KMS-11 (cell line): Measurements from ENCODE around the gene C16orf96.

Experiments used
- H2AFZ ChIP-seq: fragments of 200-600 bp; sonication (generic); 2 replicates; pipeline ENCODE4 v1.6.1; 2016; ENCODE audit warnings: antibody characterized with exemption, mixed run types, low read depth
- H3K27ac ChIP-seq: fragments of 200-600 bp; sonication (generic); 2 replicates; pipeline ENCODE4 v1.6.1; 2016; ENCODE audit warnings: mild to moderate bottlenecking, mixed run types
- H3K27me3 ChIP-seq: fragments of 200-600 bp; sonication (generic); 2 replicates; pipeline ENCODE4 v1.6.1; 2017; ENCODE audit warnings: mild to moderate bottlenecking, low read depth, mixed run types, moderate library complexity; ENCODE audit not compliant: insufficient read depth
- H3K36me3 ChIP-seq: fragments of 200-600 bp; sonication (generic); 2 replicates; pipeline ENCODE4 v1.6.1; 2017; ENCODE audit warnings: mild to moderate bottlenecking, mixed run types; ENCODE audit not compliant: insufficient read depth
- H3K4me1 ChIP-seq: fragments of 200-600 bp; sonication (generic); 2 replicates; pipeline ENCODE4 v1.6.1; 2016; ENCODE audit warnings: mild to moderate bottlenecking, low read depth, mixed run types; ENCODE audit not compliant: poor library complexity, severe bottlenecking
- H3K4me2 ChIP-seq: fragments of 200-600 bp; sonication (generic); 2 replicates; pipeline ENCODE4 v1.7.0; 2016; ENCODE audit warnings: mild to moderate bottlenecking, mixed run types
- H3K4me3 ChIP-seq: fragments of 200-600 bp; sonication (generic); IDR thresholded peaks from 2 replicates; pipeline ENCODE4 v1.6.1; 2017; ENCODE audit warnings: low read depth, low read length, mixed read lengths; ENCODE audit not compliant: insufficient read depth
- H3K79me2 ChIP-seq: fragments of 200-600 bp; sonication (generic); 2 replicates; pipeline ENCODE4 v1.6.1; 2016; ENCODE audit warnings: low read depth, mixed run types; ENCODE audit not compliant: insufficient read depth
- H3K9ac ChIP-seq: fragments of 200-600 bp; sonication (generic); 2 replicates; pipeline ENCODE4 v1.6.1; 2016; ENCODE audit warnings: mild to moderate bottlenecking, mixed run types
- H4K20me1 ChIP-seq: fragments of 200-600 bp; sonication (generic); 2 replicates; pipeline ENCODE4 v1.6.1; 2016; ENCODE audit warnings: mild to moderate bottlenecking, mixed run types; ENCODE audit not compliant: insufficient read depth
- TF ChIP-seq, protein P1 (sequence below): fragments of 200-600 bp; sonication (generic); conservative IDR thresholded peaks from 2 replicates; pipeline ENCODE4 v1.6.1; 2017; ENCODE audit warnings: low read depth, mild to moderate bottlenecking, antibody characterized with exemption, low read length, moderate library complexity, mixed read lengths

The C16orf96 gene

DNA sequence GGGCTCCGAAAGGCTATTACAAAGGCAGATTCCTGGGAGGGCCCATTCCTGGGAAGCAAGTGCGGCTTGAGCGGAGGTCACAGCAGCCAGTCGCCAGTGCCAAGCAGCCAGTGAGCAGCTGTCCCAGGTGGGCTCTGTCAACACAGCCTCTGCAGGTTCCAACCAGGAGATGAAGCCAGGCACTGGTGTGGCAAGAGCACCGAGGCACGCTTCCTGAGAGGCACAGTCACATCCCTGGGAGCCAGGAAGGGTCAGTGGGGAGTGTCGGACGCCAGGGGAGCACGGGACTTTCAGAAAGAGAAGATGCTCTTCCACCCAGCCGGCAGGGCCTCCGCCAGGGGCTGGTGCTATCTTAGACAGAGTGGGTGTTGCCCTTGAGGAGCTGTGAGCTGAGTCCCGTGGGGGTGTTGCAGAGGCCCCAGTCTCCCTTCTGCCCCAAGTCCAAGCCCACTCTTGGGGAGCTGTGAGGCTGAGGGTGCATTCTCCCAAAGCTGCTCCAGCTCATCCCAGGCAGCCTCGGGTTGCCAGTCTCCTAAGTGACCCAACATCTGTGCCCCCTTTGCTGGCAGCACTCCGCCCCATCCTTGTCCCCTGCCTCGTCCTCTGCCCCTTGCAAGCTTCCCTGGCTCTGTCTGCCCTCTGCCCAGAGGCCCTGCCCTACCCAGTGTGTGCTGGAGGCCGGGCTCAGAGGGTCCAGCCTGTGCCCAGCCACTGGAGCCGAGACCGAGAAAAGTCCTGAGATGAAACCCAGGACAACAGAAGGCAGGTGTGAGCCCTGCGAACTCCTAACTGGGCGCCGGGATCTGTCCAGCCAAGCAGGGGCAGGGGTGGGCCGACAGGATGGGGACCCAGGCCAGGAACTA lies 51.9 kb downstream of the C16orf96 start:
- Histone ChIP-seq H3K36me3 (no peaks in the 10 kb centered on the region), H3K27ac (no peak overlapping the region), H3K9ac (no peak overlapping the region)

DNA sequence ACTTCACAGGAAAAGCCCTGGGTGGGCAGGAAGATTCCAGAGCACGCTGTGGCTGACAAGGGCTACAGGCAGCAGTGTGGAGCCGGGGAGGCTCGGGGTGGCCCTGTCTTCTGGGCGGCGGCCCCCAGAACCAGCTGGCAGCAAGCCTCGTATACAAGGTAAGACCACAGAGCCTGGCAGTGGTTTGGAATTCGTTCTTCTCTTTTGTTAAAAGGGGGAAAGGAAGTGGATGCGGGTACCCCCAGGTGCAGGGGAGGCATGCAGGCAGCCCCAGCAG lies 52.5 kb downstream of the C16orf96 start:
- Histone ChIP-seq H3K36me3 (no peaks in the 10 kb centered on the region), H4K20me1 (no peaks in the 10 kb centered on the region), H3K4me3 (no peak overlapping the region), H3K79me2 (peaks cover 8% of the 10 kb centered on the region; the same call in 1 of the 2 replicates), H3K4me1 (peaks cover 9% of the 10 kb centered on the region), H3K27me3 (no peaks in the 10 kb centered on the region), H3K27ac (no peak overlapping the region), H2AFZ (no peak overlapping the region), H3K9ac (no peak overlapping the region), H3K4me2 (no peak overlapping the region)
- TF ChIP-seq, protein P1, sequence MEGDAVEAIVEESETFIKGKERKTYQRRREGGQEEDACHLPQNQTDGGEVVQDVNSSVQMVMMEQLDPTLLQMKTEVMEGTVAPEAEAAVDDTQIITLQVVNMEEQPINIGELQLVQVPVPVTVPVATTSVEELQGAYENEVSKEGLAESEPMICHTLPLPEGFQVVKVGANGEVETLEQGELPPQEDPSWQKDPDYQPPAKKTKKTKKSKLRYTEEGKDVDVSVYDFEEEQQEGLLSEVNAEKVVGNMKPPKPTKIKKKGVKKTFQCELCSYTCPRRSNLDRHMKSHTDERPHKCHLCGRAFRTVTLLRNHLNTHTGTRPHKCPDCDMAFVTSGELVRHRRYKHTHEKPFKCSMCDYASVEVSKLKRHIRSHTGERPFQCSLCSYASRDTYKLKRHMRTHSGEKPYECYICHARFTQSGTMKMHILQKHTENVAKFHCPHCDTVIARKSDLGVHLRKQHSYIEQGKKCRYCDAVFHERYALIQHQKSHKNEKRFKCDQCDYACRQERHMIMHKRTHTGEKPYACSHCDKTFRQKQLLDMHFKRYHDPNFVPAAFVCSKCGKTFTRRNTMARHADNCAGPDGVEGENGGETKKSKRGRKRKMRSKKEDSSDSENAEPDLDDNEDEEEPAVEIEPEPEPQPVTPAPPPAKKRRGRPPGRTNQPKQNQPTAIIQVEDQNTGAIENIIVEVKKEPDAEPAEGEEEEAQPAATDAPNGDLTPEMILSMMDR: no peak

More for the DNA sequence above, 51.9 kb downstream of the C16orf96 start:
- H4K20me1 ChIP-seq: no peaks in the 10 kb centered on the region
- TF ChIP-seq, protein P1: no peak
- no peak overlapping the region for H3K4me2 ChIP-seq
- no peak overlapping the region for H2AFZ ChIP-seq
- H3K4me3 ChIP-seq: no peak overlapping the region
- no peaks in the 10 kb centered on the region for H3K27me3 ChIP-seq
- peaks cover 3% of the 10 kb centered on the region for H3K4me1 ChIP-seq
- peaks cover 3% of the 10 kb centered on the region; the same call in 1 of the 2 replicates for H3K79me2 ChIP-seq

DNA sequence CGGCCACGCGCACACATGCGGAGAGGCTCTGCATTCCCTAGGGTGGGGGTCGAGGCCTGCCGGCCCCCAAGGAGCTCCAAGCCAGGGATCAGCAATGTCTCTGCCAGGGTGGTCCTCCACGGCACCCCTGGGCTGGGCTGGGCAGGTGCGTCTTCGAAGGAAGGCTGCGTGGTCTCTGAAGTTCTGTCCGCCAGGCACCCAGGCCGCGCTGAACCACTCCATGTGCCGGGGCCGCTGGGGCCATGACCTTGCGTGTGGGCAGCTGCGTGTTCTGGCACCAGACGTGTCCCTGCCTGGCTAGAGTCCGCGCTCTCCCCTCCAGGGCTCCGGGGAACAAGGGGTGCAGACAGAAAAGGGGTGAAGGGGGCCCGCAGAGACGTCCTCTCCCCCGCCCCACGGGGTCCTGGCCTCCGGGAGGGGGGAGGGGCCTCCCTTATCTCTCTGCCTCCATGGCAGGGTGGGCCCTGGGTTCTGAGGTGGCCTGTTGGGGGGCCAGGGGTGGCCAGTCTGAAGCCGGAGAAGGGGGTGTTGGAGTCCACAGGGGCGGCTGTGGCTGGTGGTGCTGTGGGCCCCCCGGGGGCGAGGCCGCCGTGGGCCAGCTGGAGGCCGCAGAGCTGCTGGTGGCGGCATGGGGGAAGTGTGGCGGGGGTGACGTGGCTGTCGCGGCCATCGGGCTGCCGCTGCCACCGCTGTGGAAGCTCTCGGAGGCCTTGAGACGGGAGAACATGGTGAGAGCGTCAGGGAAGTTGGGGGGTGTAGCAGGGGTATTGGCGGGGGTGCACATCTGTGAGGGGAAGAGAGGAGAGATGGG lies 53.3 kb downstream of the C16orf96 start:
- Histone ChIP-seq H3K9ac (no peak overlapping the region), H3K4me3 (no peak overlapping the region), H3K4me2 (no peak overlapping the region), H3K79me2 (peaks cover 9% of the 10 kb centered on the region; the same call in 1 of the 2 replicates), H3K4me1 (peaks cover 11% of the 10 kb centered on the region), H3K27me3 (no peaks in the 10 kb centered on the region), H2AFZ (no peak overlapping the region), H3K36me3 (no peaks in the 10 kb centered on the region), H4K20me1 (no peaks in the 10 kb centered on the region), H3K27ac (no peak overlapping the region)
- TF ChIP-seq, protein P1: no peak

DNA sequence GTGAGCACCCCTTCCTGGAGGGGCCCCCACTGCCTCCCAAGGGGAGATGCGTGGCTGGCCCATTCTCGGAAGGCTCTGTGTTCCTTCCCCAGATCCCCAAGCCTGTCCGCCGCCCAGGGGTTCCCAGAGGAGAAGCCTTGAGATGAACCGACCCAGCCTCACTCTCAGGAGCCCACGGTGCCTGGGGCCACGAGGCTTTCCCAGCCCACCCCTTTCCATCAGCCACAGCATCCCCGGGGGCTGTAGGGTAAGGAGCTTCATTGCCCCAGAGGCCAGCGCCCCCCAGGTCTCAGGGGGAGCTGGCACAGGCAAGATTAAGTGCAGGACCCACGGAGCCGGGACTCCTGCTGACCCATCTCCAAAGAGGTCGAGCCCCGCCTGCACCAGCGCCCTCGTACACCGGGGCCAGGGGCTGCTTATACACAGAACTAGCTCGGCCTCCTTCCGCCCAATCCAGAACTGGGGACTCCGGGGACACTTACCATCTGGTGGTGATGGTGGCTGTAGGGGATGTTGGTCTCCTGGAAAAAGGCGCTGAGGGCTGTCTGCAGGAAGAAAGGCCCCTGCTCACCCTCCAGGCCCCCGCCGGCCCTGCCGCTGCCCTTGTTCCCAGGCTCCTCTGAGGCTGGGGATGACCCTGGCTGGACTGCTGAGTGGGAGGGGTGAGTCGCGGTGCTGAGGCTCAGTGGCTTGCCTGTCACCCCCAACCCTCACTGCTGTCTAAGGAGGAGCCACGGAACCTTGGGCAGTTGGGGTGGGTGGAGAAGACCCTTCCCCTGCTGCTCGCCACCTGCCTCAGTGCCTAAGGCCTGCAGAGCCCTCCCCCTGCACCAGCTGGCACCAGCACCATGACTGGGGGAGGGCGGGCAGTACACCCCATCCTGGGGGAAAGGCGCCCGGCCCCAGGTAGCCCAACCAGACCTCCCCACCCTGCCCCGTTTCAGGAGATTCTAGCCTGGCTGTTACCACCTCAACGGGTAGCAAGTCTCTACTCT lies 54.2 kb downstream of the C16orf96 start:
- Histone ChIP-seq H3K36me3 (no peaks in the 10 kb centered on the region), H2AFZ (no peak overlapping the region), H3K79me2 (peaks cover 9% of the 10 kb centered on the region; the same call in 1 of the 2 replicates), H3K4me1 (peaks cover 15% of the 10 kb centered on the region), H3K27me3 (no peaks in the 10 kb centered on the region), H3K27ac (no peak overlapping the region), H3K4me2 (no peak overlapping the region), H3K9ac (no peak overlapping the region), H3K4me3 (no peak overlapping the region), H4K20me1 (no peaks in the 10 kb centered on the region)
- TF ChIP-seq, protein P1: no peak
